HepG2 (cell line): Measurements from ENCODE around the gene FBXO41. TPM values are rescaled to one million over a fixed set of nuclear protein-coding genes. Genes with fewer than 3 reads are reported as not detected.

ENCODE experiments used
- ATAC-seq: fragments of 200-7000 bp; cut with Tn5 transposase; 3 replicates; pipeline ENCODE4 v1.9.1; 2020; ENCODE audit warnings: mild to moderate bottlenecking, moderate library complexity
- BruUV-seq: library from RNA; stranded (reverse); fragments of 400-500 nt; replicated peaks from 2 replicates; lab custom pipeline; 2021; lab: Mats Ljungman, UMichigan
- CTCF ChIA-PET: fragments of 300-600 bp; formaldehyde crosslinking; extraction: SDS; loops from one replicate; lab custom pipeline; 2021; ENCODE audit warnings: low total read pairs, inconsistent platforms, low intra/inter-chr PET ratio; lab: Yijun Ruan, JAX
- POLR2A ChIA-PET: fragments of 350-600 bp; sonication (Branson Sonifier 250); formaldehyde crosslinking; loops from one replicate; lab custom pipeline; 2020; ENCODE audit warnings: antibody characterized with exemption, inconsistent platforms; lab: Yijun Ruan, JAX
- DNase-seq: peaks from one replicate; pipeline ENCODE4 v3.0.0-alpha.2; 2015; ENCODE audit warnings: low spot score
- FAIRE-seq: peaks from 3 replicates; lab custom pipeline; 2011; peaks lifted over from hg19 to GRCh38; lab: Jason Lieb, UNC
- H2AFZ ChIP-seq: one replicate; pipeline ENCODE4 v1.6.1; 2011; ENCODE audit warnings: low read length, inconsistent platforms
- H3K27ac ChIP-seq: fragments of 300-600 bp; 3 replicates; pipeline ENCODE4 v1.8.0; 2011; ENCODE audit warnings: mixed run types, mild to moderate bottlenecking, mixed read lengths, low read length, inconsistent platforms; ENCODE audit not compliant: insufficient read depth; ENCODE audit errors: extremely low read length
- H3K27me3 ChIP-seq, 2 experiments: fragments of 200-600 bp in 1 of 2; 2 replicates in 1 of 2; 3 replicates in 1 of 2; pipeline versions ENCODE4 v1.6.0 to v1.8.0; 2011; ENCODE audit warnings: low read length in 2 of 2, mild to moderate bottlenecking in 2 of 2, moderate library complexity in 2 of 2, inconsistent platforms in 1 of 2; ENCODE audit not compliant: insufficient read depth in 2 of 2, control insufficient read depth in 1 of 2
- H3K36me3 ChIP-seq, 2 experiments: fragments of 200-600 bp in 1 of 2; replicated peaks in 1 of 2; 2 replicates in 1 of 2; 3 replicates in 1 of 2; pipeline versions ENCODE4 v1.5.1 to v1.8.0; 2011; ENCODE audit warnings: low read length in 2 of 2, inconsistent platforms in 1 of 2; ENCODE audit not compliant: insufficient read depth in 2 of 2, control insufficient read depth in 1 of 2
- H3K4me1 ChIP-seq: 2 replicates; pipeline ENCODE4 v1.5.1; 2012; ENCODE audit warnings: low read length, inconsistent platforms; ENCODE audit not compliant: insufficient read depth
- H3K4me2 ChIP-seq: 2 replicates; pipeline ENCODE4 v1.6.0; 2011; ENCODE audit warnings: low read depth, low read length, inconsistent platforms
- H3K4me3 ChIP-seq, 3 experiments: fragments of 200-600 bp in 1 of 3; sonication (generic), shearing (Covaris generic) in 1 of 3; replicated peaks in 1 of 3; 2 replicates each; pipeline ENCODE4 v1.5.1; 2011 to 2016; ENCODE audit warnings: low read length in 3 of 3, inconsistent platforms in 2 of 3, low read depth in 2 of 3, mild to moderate bottlenecking in 2 of 3, control low read depth in 1 of 3, mixed read lengths in 1 of 3; ENCODE audit not compliant: insufficient read depth in 1 of 3
- H3K79me2 ChIP-seq: one replicate; pipeline ENCODE4 v1.6.1; 2011; ENCODE audit warnings: low read length, inconsistent platforms; ENCODE audit not compliant: insufficient read depth
- H3K9ac ChIP-seq: 2 replicates; pipeline ENCODE4 v1.6.0; 2011; ENCODE audit warnings: mild to moderate bottlenecking, low read depth, low read length, inconsistent platforms; ENCODE audit not compliant: insufficient read depth
- H3K9me3 ChIP-seq: 2 replicates; pipeline ENCODE4 v1.5.1; 2012; ENCODE audit warnings: mild to moderate bottlenecking, low read length
- H4K20me1 ChIP-seq: 2 replicates; pipeline ENCODE4 v1.6.0; 2011; ENCODE audit warnings: inconsistent platforms, mild to moderate bottlenecking, low read length, moderate library complexity; ENCODE audit not compliant: insufficient read depth
- CSRNP1 ChIP-seq: sonication (generic); formaldehyde crosslinking; IDR thresholded peaks from 2 replicates; pipeline ENCODE4 v1.8.1; 2023; ENCODE audit warnings: mild to moderate bottlenecking, missing genetic modification reagents
- DZIP1 ChIP-seq: sonication (generic); formaldehyde crosslinking; IDR thresholded peaks from 2 replicates; pipeline ENCODE4 v1.5.0; 2020; ENCODE audit warnings: mild to moderate bottlenecking, missing genetic modification reagents
- JUNB ChIP-seq: sonication (generic); formaldehyde crosslinking; IDR thresholded peaks from 2 replicates; pipeline ENCODE4 v1.8.0; 2022; ENCODE audit warnings: missing genetic modification reagents, mild to moderate bottlenecking, borderline replicate concordance
- KDM5A ChIP-seq: fragments of 200-600 bp; sonication (generic); IDR thresholded peaks from 2 replicates; pipeline ENCODE4 v1.7.0; 2018; ENCODE audit warnings: antibody characterized with exemption, mild to moderate bottlenecking, low read length, borderline replicate concordance
- MED1 ChIP-seq: sonication (generic); formaldehyde crosslinking; IDR thresholded peaks from 2 replicates; pipeline ENCODE4 v1.4.0; 2020; ENCODE audit warnings: missing genetic modification reagents
- NFYC ChIP-seq: IDR thresholded peaks from 2 replicates; pipeline ENCODE4 v1.6.1; 2016; ENCODE audit warnings: missing genetic modification reagents, missing compliant biosample characterization
- ZBTB25 ChIP-seq: IDR thresholded peaks from 2 replicates; pipeline ENCODE4 v1.6.1; 2018; ENCODE audit warnings: missing genetic modification reagents
- ZBTB4 ChIP-seq: sonication (generic); formaldehyde crosslinking; IDR thresholded peaks from 2 replicates; pipeline ENCODE4 v1.4.0; 2020; ENCODE audit warnings: missing genetic modification reagents, mild to moderate bottlenecking, borderline replicate concordance
- ZNF280B ChIP-seq: sonication (generic); formaldehyde crosslinking; IDR thresholded peaks from 2 replicates; pipeline ENCODE4 v1.5.0; 2020; ENCODE audit warnings: missing genetic modification reagents, mild to moderate bottlenecking, borderline replicate concordance
- WGBS: methylation state at CpG from one replicate; pipeline ENCODE4 v1.1.6; 2017; ENCODE audit warnings: low lambda C conversion rate; 5-methylcytosine and 5-hydroxymethylcytosine counted together
- in situ Hi-C: cut with HindIII; loops from 2 replicates; pipeline ENCODE4 v1.10.0; 2017; ENCODE audit warnings: low pct_unique_long_range_greater_than_20kb; ENCODE audit not compliant: extremely low pct_ligation_motif_present
- intact Hi-C: fragments of 100-400 bp; cut with micrococcal nuclease; formaldehyde crosslinking; loops from one replicate; pipeline ENCODE4 v1.10.0; 2022; ENCODE audit not compliant: unreplicated experiment
- polyA plus RNA-seq, 8 experiments: library from polyadenylated mRNA; depleted of rRNA in 3 of 8; stranded (reverse) in 7 of 8; unstranded in 1 of 8; fragments of >200 nt; fragmentation: Illumina TruSeq in 4 of 8; extraction: Trizol in 4 of 8; gene quantifications; 2 replicates each; pipeline versions ENCODE4 v1.2.1 to v1.2.3, GENCODE V29; 2011 to 2016; ENCODE audit warnings: low read depth in 4 of 8, missing spikeins in 1 of 8, mixed read lengths in 1 of 8; ENCODE audit not compliant: insufficient read depth in 1 of 8
- total RNA-seq, 5 experiments: library from RNA; depleted of rRNA; stranded (reverse); fragments of >200 nt; fragmentation: Illumina TruSeq; extraction: Trizol; gene quantifications; 2 replicates each; pipeline ENCODE4 v1.2.3, GENCODE V29; 2016; ENCODE audit warnings: low read depth in 1 of 5

FBXO41 gene
- total and polyA plus RNA-seq, 2 of the 13 experiments (the other 11 are each of a cell fraction or from before 2014, with no cell fraction given) = 4.2 to 10.3 TPM

GRCh38 chr2:73212448-73213176, 71.7 kb downstream of the FBXO41 start:
- WGBS = under 1% methylated on average over 18 of the region's 20 CpGs
- TF ChIP-seq ZNF280B (CRISPR knock-in tag) (peak; percentile 70; the same call in 1 of the 2 replicates), ZBTB4 (CRISPR knock-in tag) (no peak), NFYC (CRISPR knock-in tag) (no peak), MED1 (no peak; the same call in 1 of the 2 replicates), JUNB (CRISPR knock-in tag) (no peak), ZBTB25 (peak; percentile 44; the same call in 1 of the 2 replicates), DZIP1 (CRISPR knock-in tag) (0 out of 2 replicates have a peak, but pooled peaks have one; percentile 34), CSRNP1 (no peak), KDM5A (no peak)

More at GRCh38 chr2:73212448-73213176, 71.7 kb downstream of the FBXO41 start:
- Histone ChIP-seq H2AFZ (peak overlapping the region; percentile 45), H3K36me3 (peaks cover 0 to 3% of the 10 kb centered on the region in 2 experiments; a peak in 2 of 5 replicates), H3K79me2 (peaks cover 34% of the 10 kb centered on the region), H3K27ac (peak overlapping the region; percentile 92), H3K4me3 (peak overlapping the region; percentile 50 to 93 (median 86)), H3K27me3 (no peaks in the 10 kb centered on the region), H3K4me1 (peaks cover 72% of the 10 kb centered on the region), H4K20me1 (peaks cover 9% of the 10 kb centered on the region; the same call in 1 of the 2 replicates), H3K9me3 (no peaks in the 10 kb centered on the region), H3K9ac (peak overlapping the region; percentile 96), H3K4me2 (peak overlapping the region; percentile 99)
- ChIA-PET POLR2A (interaction anchor here (0.5 to 4.5 kb wide), 35 partner anchors 8 to 1245 kb away, joined by 3 to 125 read pairs (median 5); partner anchors contain the start of genes ALMS1, CCT7, EGR4 and FBXO41), CTCF (interaction anchor here (1.4 to 2.9 kb wide), 4 partner anchors 35 to 320 kb away, joined by 6 to 74 read pairs (median 10); no protein-coding TSS in a partner anchor)
- BruUV-seq = no TSS peak
- FAIRE-seq (peak; percentile 83), DNase-seq (peak; percentile 78), ATAC-seq (peak; percentile 76)
- in situ Hi-C loops = loop anchor here (5.0 kb wide), 1 partner anchor 35 kb away; no protein-coding TSS in a partner anchor
- intact Hi-C loops = loop anchor here (1.0 to 10.0 kb wide), 5 partner anchors 22 to 172 kb away; partner anchors contain the start of gene ALMS1
